Lung (tissue), 12 donors: ENCODE data around the gene FLT1. TPM values are rescaled to one million over a fixed set of nuclear protein-coding genes. Genes with fewer than 3 reads are reported as not detected.

Source experiments
- ATAC-seq: fragments of 200-7000 bp; cut with Tn5 transposase; one replicate; pipeline ENCODE4 v1.9.1; 2020; ENCODE audit warnings: moderate number of reproducible peaks; ENCODE audit not compliant: insufficient read depth, low FRiP score
- DNase-seq, 3 donors: peaks; one replicate each; pipeline ENCODE4 v3.0.0-alpha.2; 2013 to 2017
- H3K27ac ChIP-seq, 2 donors: one replicate each; pipeline ENCODE4 v1.5.1; 2013; ENCODE audit warnings: mild to moderate bottlenecking in 2 of 2, moderate library complexity in 2 of 2, control low read depth in 1 of 2, inconsistent platforms in 1 of 2, low read depth in 1 of 2, low read length in 1 of 2
- H3K27me3 ChIP-seq, 3 donors: one replicate each; pipeline ENCODE4 v1.5.1; 2013; ENCODE audit warnings: low read length in 2 of 3; ENCODE audit not compliant: control insufficient read depth in 3 of 3, insufficient read depth in 3 of 3
- H3K36me3 ChIP-seq, 4 donors: one replicate each; pipeline ENCODE4 v1.5.1; 2013; ENCODE audit warnings: low read length in 4 of 4, mild to moderate bottlenecking in 1 of 4, moderate library complexity in 1 of 4; ENCODE audit not compliant: control insufficient read depth in 4 of 4, insufficient read depth in 4 of 4
- H3K4me1 ChIP-seq, 5 donors: one replicate each; pipeline ENCODE4 v1.5.1; 2013; ENCODE audit warnings: low read length in 5 of 5, mild to moderate bottlenecking in 2 of 5, moderate library complexity in 1 of 5; ENCODE audit not compliant: control insufficient read depth in 5 of 5, insufficient read depth in 5 of 5
- H3K4me3 ChIP-seq: one replicate; pipeline ENCODE4 v1.5.1; 2013; ENCODE audit warnings: mild to moderate bottlenecking, control low read depth, moderate library complexity
- H3K9ac ChIP-seq, 2 donors: one replicate each; pipeline ENCODE4 v1.5.1; 2013; ENCODE audit warnings: low read length in 2 of 2, control low read depth in 1 of 2; ENCODE audit not compliant: insufficient read depth in 1 of 2
- H3K9me3 ChIP-seq, 4 donors: one replicate each; pipeline ENCODE4 v1.5.1; 2013; ENCODE audit warnings: low read length in 3 of 4, mild to moderate bottlenecking in 1 of 4, moderate library complexity in 1 of 4; ENCODE audit not compliant: control insufficient read depth in 4 of 4, insufficient read depth in 3 of 4
- WGBS, 2 donors: extraction: QIAGEN DNeasy Blood & Tissue Kit; methylation state at CpG; one replicate each; pipeline ENCODE4 v1.1.7; 2013; 5-methylcytosine and 5-hydroxymethylcytosine counted together
- polyA plus RNA-seq, 2 donors: library from polyadenylated mRNA; stranded (reverse); fragments of 200-250 nt; gene quantifications; one replicate each; pipeline ENCODE4 v1.2.1, GENCODE V29; 2013
- total RNA-seq, 2 donors: library from RNA; depleted of rRNA in 1 of 2; stranded (reverse); fragments of >200 nt in 1 of 2; gene quantifications; one replicate each; pipeline ENCODE4 v1.2.1, GENCODE V29; 2014 to 2021
- TF ChIP-seq, protein P1 (sequence below): IDR thresholded peaks from 2 replicates; pipeline ENCODE4 v1.5.1; 2012; ENCODE audit warnings: mild to moderate bottlenecking; ENCODE audit errors: control extremely low read depth, extremely low read depth
- donor health status: control.
- donor health status: control.
- donor health status: Bipolar disorder and iron deficiency.
- donor health status: healthy.
- donor health status: DM: yes; HTN: yes; CAD: no.

Gene FLT1
- total and polyA plus RNA-seq, 4 donors, result 4.7 to 71.3 (median 42.2) TPM

DNA sequence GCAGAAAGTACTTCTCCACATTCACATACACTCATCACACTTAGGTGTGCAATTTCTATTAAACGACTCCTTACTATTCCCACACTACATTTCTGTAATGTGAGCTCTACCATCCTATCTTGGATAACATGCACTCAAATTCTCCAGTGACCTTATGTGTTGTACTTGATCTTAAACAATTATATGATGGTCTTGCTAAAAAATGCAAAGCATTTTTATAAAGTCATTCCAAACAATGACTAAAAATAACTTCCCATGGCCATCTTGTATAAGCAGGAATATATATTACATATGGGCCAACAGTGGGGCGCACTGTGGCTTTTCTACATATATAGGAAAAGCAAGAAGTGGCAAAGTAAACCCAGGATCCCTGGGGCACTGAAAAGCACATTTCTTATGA lies 155.5 kb downstream of the FLT1 start:
- H3K4me3 ChIP-seq, result no peak overlapping the region
- 84 to 96% methylated on average over 2 of the region's 2 CpGs for WGBS, 2 donors
- H3K27me3 ChIP-seq, result peaks cover 0 to 4% (median 0%) of the 10 kb centered on the region in 3 donors
- ATAC-seq (no peak), DNase-seq (no peak)
- no peaks in the 10 kb centered on the region for H3K36me3 ChIP-seq
- H3K9ac ChIP-seq, result no peak overlapping the region
- H3K4me1 ChIP-seq, result peaks cover 5 to 20% (median 7%) of the 10 kb centered on the region in 5 donors
- no peaks in the 10 kb centered on the region for H3K9me3 ChIP-seq
- no peak overlapping the region for H3K27ac ChIP-seq
- TF ChIP-seq, protein P1, sequence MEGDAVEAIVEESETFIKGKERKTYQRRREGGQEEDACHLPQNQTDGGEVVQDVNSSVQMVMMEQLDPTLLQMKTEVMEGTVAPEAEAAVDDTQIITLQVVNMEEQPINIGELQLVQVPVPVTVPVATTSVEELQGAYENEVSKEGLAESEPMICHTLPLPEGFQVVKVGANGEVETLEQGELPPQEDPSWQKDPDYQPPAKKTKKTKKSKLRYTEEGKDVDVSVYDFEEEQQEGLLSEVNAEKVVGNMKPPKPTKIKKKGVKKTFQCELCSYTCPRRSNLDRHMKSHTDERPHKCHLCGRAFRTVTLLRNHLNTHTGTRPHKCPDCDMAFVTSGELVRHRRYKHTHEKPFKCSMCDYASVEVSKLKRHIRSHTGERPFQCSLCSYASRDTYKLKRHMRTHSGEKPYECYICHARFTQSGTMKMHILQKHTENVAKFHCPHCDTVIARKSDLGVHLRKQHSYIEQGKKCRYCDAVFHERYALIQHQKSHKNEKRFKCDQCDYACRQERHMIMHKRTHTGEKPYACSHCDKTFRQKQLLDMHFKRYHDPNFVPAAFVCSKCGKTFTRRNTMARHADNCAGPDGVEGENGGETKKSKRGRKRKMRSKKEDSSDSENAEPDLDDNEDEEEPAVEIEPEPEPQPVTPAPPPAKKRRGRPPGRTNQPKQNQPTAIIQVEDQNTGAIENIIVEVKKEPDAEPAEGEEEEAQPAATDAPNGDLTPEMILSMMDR, result no peak

DNA sequence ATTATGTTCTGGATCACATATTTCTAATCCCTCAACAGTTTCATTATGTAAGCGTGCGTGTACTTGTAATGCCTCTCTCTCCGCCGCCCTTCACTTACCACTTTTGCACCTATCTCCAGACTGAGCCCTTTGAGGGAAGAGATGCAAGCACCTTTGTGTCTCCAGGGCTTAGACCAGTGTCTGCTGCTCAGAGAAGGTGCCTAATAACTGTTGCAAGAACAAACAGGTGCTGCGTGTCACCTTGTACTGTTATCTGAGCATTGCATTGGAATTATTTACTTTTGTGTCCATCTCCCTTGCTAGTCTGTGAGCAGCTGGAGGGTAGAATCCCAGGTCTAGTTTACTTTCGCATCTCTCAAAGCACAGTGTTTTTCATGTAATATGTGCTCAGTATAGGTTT lies 156.2 kb downstream of the FLT1 start:
- WGBS, 2 donors, result 79 to 81% methylated on average over 6 of the region's 6 CpGs
- H3K9me3 ChIP-seq, result no peaks in the 10 kb centered on the region
- ATAC-seq (no peak), DNase-seq (no peak)
- no peaks in the 10 kb centered on the region for H3K36me3 ChIP-seq
- H3K4me3 ChIP-seq, result no peak overlapping the region
- peaks cover 0 to 4% (median 0%) of the 10 kb centered on the region in 3 donors for H3K27me3 ChIP-seq
- H3K27ac ChIP-seq, result no peak overlapping the region
- no peak overlapping the region for H3K9ac ChIP-seq
- H3K4me1 ChIP-seq, result peaks cover 5 to 23% (median 7%) of the 10 kb centered on the region in 5 donors
- TF ChIP-seq, protein P1, result no peak

DNA sequence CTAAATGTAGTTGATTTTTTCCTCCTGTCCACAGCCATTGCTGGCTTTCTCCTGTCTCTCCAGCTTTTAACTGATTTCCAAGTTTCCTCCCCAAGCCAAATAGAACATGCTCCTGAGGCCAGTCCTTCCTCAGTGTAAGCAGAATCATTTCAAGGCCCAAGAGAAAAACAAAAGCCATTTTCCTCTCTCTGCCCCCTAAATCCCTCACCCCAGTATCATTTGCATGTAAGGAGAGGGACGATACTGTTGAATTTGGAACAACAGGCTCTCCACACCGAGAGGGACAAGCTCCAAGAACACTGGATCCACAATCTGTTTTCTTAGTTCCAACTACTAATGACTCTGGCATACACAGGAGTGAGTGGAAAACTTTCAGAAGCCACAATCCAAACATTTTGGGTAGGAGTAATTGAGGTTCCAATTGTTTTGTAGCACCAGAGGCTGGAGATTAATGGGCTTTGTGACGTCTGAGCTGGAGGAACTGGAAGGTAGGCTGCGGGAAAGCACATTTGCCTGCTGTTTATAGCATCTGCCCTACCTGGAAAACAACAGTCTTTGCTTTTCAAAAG lies 156.8 kb downstream of the FLT1 start:
- Histone ChIP-seq H3K27me3 (peaks cover 0 to 4% (median 0%) of the 10 kb centered on the region in 3 donors), H3K27ac (peak overlapping the region in 1 of 2 donors; percentile 46)
- ATAC-seq, result peak; percentile 17

More for the DNA sequence above, 156.8 kb downstream of the FLT1 start:
- Histone ChIP-seq H3K4me3 (no peak overlapping the region), H3K9me3 (no peaks in the 10 kb centered on the region), H3K9ac (no peak overlapping the region), H3K4me1 (peaks cover 5 to 23% (median 7%) of the 10 kb centered on the region in 5 donors), H3K36me3 (no peaks in the 10 kb centered on the region)
- TF ChIP-seq, protein P1, result no peak
- no peak for DNase-seq
- WGBS, 2 donors, result 66 to 82% methylated on average over 4 of the region's 4 CpGs
